NCI-H128 (cell line): ENCODE results near the gene STPG4.
"Not testable (repeated sequence)": the region's sequence is repeated elsewhere in the genome, so short reads cannot be mapped to it uniquely, and the experiment has no call there.

Source experiments
- DNase-seq: peaks from one replicate; lab custom pipeline; 2025; ENCODE audit not compliant: unreplicated experiment; lab: John Stamatoyannopoulos, UW

STPG4 gene

DNA sequence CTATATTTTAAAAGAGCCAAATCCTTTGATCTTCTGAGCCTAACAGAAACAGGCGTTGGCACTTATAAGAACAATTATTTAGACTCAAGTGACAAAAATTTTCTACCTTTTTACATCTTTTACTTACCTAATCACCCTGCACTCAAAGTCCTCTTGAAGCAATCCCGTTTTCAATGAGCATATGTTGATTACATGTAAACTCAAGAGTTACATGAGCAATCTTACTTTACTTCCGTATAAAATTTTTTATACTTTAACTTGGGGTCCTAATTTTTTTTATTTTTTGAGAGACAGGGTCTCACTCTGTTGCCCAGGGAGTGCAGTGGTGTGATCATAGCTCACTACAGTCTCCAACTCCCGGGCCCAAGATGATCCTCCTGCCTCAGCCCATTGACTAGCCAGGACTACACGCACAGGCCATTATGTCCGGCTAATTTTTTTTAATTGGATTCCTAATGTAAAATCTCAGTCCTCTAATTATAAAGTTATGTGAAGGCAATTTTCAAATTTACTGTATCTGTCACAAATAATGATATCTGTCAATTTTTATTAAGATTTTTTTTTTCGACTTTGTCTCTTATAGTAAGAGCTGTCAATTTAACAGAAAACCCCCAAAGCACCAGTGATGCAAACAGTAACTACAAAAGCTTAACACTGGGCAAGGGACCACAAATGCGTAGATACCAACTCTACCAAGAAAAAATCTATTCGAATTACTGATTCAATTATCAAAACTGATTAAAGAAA lies 19.1 kb upstream of the STPG4 start:
- DNase-seq, result no peak

DNA sequence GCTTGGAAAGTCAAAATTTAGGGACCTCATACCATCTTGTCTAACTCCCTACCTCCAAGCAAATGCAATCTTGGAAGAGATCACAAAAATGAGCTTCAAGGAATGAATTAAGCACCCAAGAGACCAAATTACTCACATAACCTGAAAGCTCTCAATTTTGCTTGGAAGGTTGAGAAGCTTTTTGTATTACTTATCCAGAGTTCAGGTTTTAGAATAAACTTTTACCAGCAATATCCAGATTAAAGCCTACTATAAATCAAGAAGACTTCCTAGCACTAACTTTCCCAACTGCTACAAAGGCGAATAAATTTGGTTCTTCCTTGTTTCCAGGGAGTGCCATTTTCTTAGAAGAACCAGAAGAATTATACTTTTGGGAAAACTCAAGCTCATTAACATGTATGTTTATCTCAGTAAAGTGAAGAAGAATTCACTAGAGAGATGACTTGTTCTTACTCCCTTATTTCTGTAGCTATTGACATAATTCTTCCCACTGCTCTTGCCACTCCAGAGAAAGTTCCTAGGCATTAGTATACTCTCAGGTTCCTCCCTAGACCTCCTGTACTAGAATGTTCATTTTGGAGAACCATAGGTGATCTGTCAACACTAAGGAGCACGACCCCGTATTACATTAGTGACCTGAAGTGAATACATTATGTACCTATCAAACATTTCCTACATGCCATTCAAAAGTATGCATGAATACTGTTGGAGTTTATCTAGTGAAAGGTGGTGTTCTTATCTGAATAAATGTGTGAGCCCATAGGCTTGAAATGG lies 18.0 kb upstream of the STPG4 start:
- DNase-seq, result no peak

DNA sequence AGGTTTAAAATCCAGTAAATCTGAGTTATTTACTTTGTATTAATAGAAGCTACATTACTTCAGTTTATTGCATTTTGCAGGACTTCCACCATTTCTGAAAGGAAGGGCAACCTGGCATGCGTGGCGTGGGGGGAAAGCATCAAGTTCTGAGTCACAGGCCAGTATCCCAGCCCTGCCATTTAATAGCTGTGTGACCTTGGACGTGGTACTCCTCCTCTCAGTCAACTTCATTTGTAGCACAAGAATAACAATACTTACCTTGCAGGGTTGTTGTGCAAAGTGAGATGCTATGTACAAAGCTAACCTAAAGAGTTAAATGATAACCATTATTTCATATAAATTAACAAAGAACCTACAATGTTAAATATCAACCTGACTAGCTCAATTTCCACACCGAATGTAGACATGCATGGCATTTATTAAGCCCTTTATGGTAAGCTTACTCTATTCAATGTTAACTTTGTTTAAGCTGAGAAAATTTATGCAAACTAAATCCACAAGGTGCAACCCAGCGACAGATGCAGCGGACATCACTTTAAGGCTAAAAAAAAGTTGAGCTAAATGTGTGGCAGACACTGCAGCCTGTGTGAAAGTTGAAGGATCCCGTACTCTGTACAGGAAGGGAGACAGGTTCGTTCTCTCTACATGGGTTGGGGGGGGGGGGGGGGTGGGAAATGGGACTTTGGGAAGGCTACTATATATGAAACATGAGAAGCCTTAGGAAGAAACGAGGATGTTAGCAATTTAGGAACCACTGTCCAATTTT lies 17.2 kb upstream of the STPG4 start:
- no peak for DNase-seq

DNA sequence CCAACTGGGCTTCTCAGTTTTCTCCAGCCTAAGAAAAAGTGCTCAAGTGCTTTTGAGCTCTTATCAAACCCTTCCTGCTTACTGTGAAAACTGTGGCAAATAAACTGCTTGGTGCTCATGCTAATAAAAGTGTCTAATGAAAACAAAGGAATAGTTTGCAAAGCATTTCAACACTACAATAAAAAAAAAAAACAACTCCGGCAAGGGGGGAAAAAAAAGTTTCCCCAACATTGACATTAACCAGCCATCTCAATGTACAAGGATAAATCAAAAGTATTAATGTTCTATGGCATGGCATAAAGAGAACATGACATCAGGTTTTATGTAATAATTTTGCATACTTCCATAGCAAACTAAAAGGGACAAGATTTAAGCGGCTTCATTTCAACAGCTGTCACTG lies 14.7 kb upstream of the STPG4 start:
- no peak for DNase-seq

DNA sequence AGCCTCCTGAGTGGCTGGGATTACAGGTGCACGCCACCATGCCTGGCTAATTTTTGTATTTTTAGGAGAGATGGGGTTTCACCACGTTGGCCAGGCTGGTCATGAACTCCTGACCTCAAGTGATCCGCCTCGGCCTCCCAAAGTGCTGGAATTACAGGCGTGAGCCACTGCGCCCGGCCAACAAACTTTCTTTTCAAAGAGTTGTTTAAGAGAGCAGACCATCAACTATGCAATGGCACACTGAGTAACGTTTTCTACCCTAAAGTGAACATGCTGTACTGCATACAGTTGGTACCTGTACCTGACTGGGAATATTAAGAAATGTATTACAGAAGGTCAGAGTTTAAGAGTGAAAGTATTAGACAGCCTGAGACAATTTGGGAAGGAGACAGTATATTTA lies 13.8 kb upstream of the STPG4 start:
- DNase-seq, result not testable (repeated sequence)

DNA sequence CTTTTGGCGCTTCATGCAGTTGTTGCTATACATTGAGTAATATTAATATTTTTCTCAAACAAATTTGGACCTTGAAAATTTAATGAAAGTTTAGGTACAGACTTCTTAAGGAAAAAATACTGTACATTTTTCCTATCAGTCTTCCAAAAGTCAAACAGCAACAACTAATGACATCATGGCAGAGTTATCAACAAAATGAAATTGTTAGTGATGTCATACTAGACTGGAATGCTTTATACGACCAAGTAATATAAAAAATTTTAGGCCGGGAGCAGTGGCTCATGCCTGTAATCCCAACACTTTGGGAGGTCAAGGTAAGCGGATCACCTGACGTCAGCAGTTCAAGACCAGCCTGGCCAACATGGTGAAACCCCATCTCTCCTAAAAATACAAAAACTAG lies 12.0 kb upstream of the STPG4 start:
- no peak for DNase-seq

DNA sequence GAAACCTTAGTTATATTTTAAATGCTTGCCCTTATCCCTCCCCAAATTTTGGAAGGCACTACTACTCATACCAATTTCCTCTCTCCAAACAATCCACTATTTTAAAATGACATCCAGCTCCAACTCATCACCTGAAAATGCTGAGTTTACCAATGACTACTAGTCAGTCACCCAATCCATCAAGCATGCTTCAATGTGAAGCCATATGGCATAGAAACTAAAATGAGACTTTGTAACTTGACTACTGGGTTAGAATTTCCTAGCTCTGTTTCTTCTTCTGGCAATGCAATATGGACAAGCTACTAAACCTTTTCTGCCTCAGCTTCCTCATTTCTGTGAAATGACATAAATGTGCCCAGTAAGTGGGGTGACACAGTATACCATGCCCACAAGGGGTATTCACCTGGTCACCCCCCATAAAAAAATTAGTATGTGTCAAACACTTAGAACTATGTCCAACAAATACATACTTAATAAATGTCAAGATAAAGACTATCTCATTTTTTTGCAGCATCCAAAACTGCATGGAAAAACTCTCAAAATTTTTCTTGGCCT lies 10.0 kb upstream of the STPG4 start:
- no peak for DNase-seq

DNA sequence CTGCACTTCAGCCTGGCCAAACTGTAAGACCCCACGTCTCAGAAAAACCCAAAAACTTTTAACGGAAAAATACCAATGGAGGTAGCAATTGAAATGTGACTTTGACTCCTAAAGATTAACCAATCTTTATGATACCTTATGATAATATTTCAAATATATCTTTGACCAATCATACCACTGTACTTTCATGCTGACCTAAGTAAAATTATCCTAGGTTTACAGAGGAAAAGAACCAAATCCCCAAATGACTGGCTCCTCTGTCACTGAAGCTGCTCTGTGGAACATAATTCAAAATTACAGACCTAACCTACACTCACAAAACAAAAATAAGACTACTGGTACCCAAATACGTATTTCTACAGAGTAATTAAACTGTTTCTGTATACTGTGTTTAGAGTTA lies 7.7 kb upstream of the STPG4 start:
- DNase-seq, result no peak

DNA sequence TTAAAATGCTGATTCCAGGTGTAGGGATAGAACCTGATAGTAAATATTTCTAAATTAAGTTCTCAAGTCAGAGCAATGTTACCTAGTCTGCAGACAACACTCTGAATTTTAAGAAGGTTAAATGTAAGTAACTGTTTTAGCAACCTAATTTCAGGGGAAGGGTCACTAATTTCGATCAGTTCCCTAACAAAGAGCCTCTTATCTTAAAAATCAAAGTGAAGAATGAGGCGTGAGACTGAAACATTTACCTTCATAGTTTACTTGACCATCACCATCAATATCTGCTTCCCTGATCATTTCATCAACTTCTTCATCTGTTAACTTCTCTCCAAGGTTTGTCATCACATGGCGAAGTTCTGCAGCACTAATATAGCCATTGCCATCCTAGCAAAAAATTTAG lies 6.4 kb upstream of the STPG4 start:
- DNase-seq, result no peak

DNA sequence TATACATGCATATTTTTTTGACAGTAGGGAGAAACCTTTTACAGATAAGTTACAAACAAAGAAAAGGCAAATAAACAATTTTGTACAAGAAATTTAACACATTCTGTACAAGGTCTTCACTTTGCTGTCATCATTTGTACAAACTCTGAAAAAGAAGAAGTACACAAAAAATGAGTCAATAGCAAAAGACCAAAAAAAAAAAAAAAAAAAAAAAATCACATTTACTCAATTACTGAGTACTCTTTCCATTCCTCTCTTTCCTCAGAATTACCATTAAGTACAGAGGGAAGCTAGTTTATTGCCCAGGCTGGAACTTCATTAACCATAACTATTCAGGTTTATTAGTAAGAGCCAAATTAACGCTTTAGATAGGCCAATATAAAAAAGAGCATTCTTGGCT lies 5.6 kb upstream of the STPG4 start:
- no peak for DNase-seq

DNA sequence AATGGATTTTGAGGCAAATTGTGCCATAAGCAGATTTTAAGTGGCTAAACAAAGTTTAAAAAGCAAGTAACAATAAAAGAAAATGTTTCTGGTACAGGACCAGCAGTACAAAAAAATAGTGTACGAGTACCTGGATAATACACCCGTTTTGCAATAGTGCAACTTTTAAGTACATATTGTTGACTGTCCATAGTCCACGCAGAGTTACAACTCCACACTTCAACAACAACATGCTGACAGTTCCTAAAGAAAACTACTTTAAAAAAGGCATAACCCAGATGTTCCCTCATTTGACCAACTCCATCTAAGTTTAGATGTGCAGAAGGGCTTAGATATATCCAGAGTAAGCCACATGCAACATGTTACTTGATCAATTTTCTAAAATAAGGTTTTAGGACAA lies 5.1 kb upstream of the STPG4 start:
- DNase-seq, result no peak

DNA sequence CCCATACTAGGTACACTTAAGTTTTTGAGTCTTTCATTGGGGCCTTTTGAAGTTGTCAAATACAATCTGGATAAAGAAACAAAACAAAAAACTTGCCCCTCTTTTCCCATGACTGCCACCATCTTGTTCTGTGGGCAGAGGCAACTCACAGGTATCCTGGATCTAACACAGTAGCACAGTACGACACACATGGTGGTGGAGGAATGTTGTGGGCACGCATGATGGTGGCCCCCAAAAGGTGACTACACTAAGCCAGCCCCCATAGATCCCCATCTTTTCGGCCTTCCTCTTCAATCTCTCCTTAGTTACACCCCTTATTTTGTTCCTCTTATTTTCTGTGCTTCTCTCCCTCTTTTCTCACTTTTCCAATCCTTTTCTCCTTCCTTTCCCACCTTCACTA lies 4.5 kb upstream of the STPG4 start:
- DNase-seq, result no peak

DNA sequence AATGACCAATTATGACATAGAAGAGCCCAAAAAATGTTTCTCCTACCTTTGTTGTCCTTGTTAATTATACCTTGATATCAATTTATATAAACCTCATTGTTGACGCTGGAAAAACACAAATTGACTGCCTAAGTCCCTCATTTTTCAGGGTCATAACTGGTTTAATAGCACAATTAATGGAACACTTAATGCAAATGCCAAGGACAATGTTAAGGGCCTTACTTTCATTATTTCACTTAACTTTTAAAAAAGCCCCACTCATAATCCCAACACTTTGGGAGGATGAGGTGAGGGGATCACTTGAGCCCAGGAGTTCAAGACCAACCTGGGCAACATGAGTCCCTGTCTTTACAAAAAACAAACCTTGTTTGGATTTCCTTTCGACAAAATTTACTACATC lies 3.5 kb upstream of the STPG4 start:
- DNase-seq, result no peak

DNA sequence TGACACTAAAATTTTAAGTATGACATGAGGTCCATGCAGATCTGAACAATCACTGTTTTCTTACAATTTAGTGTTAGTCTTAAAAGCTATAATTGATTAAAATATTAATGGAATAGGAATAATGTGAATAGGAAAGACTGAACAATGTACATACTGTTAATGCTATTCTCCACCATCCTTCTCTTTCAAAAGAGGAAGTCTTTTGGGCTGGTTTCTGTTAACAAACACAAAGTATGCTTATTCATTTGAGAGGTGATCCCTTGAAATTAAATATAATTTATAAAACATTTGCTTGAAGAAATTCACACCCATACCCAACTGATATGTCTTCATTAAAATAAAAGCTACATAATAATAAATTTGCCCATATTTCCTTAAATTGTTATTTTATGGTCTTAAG lies 2.3 kb downstream of the STPG4 start:
- no peak for DNase-seq

DNA sequence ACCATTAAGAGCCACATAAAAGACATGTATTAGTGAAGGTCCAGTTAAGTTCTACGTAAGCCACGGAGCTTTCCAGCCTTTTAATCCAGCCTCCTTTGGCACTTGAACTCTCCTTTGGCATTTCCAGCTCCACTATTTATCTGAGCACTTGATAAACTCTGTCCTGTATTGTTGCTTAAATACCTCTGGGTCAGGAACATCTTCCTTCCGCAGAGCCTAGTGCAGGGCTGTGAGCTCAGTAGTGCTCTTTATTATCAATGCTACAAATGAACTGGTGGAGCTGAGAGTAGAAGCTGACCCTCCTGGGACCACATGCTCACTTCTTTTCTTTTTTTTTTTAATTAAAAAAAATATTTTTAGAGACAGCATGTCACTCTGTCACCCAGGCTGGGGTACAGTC lies 4.9 kb downstream of the STPG4 start:
- no peak for DNase-seq

DNA sequence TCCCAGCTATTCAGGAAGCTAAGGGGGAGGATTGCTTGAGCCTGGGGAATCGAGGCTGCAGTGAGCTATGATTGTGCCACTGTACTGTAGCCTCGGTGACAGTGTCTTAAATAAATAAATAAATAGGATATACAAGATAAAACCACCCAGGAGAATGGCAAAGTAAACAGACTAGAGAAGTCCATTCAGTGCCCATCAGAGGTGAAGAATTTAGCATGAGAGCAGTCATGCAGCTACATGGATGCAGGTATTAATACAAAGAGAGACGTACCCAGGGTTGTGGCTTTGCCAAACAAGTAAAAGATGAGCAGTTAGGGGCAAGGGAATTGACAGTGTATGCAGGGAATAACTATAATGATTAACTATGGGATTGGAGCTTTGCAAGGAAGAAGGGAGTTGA lies 8.1 kb downstream of the STPG4 start:
- DNase-seq, result no peak

DNA sequence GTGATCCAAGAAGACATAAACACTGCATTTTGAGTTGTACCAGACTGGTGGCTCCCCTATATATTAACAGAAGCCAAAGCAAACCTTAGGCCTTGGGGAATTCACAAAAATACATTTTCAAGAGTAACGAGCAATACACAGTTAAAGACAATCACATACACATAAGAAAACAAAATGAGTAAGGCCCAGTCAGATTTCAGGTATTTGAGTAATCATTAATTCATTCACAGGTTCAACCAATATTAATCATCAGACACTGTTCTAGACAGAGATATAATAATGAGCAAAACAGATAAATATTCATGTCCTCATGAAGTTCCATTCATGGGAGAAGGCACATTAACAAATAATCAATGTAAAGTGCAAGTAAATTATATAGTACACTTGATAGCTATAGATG lies 9.6 kb downstream of the STPG4 start:
- DNase-seq, result no peak

DNA sequence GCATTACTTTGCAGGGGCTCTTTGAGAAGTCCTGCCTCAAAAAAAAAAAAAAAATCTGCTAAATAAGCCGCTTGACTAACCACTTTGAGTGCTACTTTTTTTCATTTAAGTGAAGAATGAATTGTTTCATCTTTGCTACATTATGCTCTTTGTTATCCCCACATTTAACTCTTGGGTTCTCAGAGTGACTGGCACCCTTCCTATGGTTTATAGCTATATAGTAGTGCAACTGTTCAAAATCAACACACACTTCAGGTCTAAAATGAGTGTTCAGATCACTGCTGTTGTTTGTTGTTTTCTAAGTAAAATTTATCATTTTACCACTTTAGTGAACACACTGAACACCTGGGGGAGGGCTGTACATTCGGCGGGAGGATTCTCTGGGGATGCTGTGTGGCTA lies 13.6 kb downstream of the STPG4 start:
- DNase-seq, result no peak

DNA sequence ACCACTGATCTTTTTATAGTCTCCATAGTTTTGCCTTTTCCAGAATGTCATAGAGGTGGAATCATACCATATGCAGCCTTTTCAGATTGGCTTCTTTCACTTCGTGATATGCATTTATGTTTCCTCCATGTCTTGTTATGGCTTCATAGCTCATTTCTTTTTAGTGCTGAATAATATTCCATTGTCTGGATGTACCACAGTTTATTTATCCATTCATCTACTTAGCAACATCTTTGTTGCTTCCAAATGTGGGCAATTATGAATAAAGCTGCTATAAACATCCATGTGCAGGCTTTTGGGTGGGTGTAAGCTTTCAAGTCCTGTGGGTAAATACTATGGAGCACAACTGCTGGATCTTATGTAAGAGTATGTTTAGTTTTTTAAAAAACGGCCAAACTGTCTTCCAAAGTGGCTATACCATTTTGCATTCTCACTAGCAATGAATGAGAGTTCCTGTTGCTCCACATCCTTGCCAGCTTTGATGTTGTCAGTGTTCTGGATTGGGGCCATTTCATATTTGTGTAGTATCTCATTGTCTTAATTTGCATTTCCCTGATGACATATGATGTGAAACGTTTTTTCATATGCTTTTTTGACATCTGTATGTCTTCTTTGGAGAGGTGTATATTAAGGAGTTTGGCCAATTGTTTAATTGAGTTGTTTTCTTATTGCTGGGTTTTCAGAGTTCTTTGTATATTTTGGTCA lies 20.6 kb downstream of the STPG4 start:
- no peak for DNase-seq

DNA sequence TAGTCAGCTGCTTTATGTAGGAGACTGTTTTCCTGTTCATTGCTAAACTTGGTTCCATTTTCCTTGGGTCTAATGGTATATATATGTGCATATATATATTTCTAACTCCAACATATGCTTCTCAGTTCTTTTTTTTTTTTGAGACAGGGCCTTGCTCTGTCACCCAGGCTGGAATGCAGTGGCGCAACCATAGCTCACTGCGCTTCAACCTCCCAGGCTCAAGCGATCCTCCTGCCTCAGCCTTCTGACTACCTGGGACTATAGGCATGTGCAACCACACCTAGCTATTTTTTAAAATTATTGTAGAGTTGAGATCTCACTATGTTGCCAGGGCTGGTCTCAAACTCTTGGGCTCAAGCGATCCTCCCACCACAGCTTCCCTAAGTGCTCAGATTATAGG lies 22.1 kb downstream of the STPG4 start:
- no peak for DNase-seq

DNA sequence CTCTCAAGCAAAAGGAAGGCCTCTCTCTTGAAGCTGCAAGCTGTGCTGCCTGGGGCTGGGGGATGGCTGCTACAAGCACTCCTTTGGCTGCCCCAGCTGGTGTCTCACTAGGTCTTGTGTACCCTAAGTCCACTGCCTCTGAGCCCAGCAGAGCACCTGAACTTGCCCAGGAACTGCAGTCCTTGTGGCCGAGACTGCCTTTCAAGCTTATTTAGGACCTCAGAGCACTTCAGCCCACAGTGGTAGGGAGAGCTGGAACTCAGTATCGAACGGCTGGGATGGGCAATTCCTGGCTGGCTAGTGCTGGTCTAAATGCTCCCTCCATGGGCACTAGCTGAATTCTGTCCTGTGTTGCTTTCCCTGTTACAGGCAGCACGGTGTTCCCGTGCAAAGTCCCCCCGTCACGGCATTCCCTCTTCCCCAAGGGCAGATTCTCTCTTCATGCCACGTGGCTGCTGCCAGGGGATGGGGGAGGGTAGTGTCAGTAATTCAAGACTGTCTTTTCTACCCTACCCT lies 25.9 kb downstream of the STPG4 start:
- DNase-seq, result no peak
